Breast epithelium (tissue), 4 donors: ENCODE measurements around the gene ARSJ. TPM values are rescaled to one million over a fixed set of nuclear protein-coding genes. Genes with fewer than 3 reads are reported as not detected.
"Not testable (repeated sequence)": the region's sequence is repeated elsewhere in the genome, so short reads cannot be mapped to it uniquely, and the experiment has no call there.

Experiments
- DNase-seq, 2 donors: peaks; one replicate each; pipeline ENCODE4 v3.0.0-alpha.2; 2019; ENCODE audit warnings: low spot score in 2 of 2
- H3K27ac ChIP-seq, 2 donors: fragments of 200-600 bp; sonication (generic) in 1 of 2; one replicate each; pipeline ENCODE4 v1.5.1; 2016 to 2019; ENCODE audit warnings: mild to moderate bottlenecking in 1 of 2
- H3K27me3 ChIP-seq, 2 donors: fragments of 200-600 bp; sonication (generic) in 1 of 2; one replicate each; pipeline versions ENCODE4 v1.5.1 to v1.6.0; 2017 to 2019; ENCODE audit warnings: control low read depth in 1 of 2, mild to moderate bottlenecking in 1 of 2
- H3K36me3 ChIP-seq: fragments of 200-600 bp; one replicate; pipeline ENCODE4 v1.5.1; 2019
- H3K4me1 ChIP-seq, 2 donors: fragments of 200-600 bp; sonication (generic); one replicate each; pipeline ENCODE4 v1.5.1; 2016 to 2019; ENCODE audit warnings: control low read depth in 1 of 2
- H3K4me3 ChIP-seq, 3 donors: fragments of 200-600 bp; sonication (generic); 1 replicate in 2 of 3; 2 replicates in 1 of 3; pipeline ENCODE4 v1.5.1; 2016 to 2019; ENCODE audit warnings: mild to moderate bottlenecking in 3 of 3, moderate library complexity in 2 of 3
- H3K9me3 ChIP-seq, 2 donors: fragments of 200-600 bp; sonication (generic) in 1 of 2; one replicate each; pipeline ENCODE4 v1.5.1; 2016 to 2019; ENCODE audit warnings: control low read depth in 1 of 2
- POLR2A ChIP-seq: fragments of 450-650 bp; IDR thresholded peaks from one replicate; pipeline ENCODE4 v1.6.1; 2016; ENCODE audit warnings: antibody characterized with exemption, mild to moderate bottlenecking, moderate library complexity
- POLR2AphosphoS5 ChIP-seq, 3 donors: sonication (generic); formaldehyde crosslinking; IDR thresholded peaks; one replicate each; pipeline ENCODE4 v1.6.1; 2017; ENCODE audit warnings: antibody characterized with exemption in 3 of 3
- intact Hi-C: fragments of 100-400 bp; cut with DNase I; formaldehyde crosslinking; loops from one replicate; pipeline ENCODE4 v1.15.1; 2023; ENCODE audit warnings: low total_unique reads
- total RNA-seq, 3 donors: library from RNA; depleted of rRNA; stranded (reverse); fragments of >200 nt; gene quantifications; one replicate each; pipeline ENCODE4 v1.1.0, GENCODE V29; 2016
- TF ChIP-seq, protein P1 (sequence below), 3 donors: fragments of 450-650 bp; IDR thresholded peaks; one replicate each; pipeline ENCODE4 v1.5.1; 2016 to 2017; ENCODE audit warnings: antibody characterized with exemption in 3 of 3, mild to moderate bottlenecking in 3 of 3, moderate library complexity in 3 of 3

Gene ARSJ
- total RNA-seq, 3 donors from 2014 or later, result 1.1 to 10.7 (median 8.8) TPM

- intact Hi-C loops, result no loop called here
- H3K4me3 ChIP-seq, result no peak overlapping the region
- no peak for TF ChIP-seq POLR2A
- TF ChIP-seq, protein P1, sequence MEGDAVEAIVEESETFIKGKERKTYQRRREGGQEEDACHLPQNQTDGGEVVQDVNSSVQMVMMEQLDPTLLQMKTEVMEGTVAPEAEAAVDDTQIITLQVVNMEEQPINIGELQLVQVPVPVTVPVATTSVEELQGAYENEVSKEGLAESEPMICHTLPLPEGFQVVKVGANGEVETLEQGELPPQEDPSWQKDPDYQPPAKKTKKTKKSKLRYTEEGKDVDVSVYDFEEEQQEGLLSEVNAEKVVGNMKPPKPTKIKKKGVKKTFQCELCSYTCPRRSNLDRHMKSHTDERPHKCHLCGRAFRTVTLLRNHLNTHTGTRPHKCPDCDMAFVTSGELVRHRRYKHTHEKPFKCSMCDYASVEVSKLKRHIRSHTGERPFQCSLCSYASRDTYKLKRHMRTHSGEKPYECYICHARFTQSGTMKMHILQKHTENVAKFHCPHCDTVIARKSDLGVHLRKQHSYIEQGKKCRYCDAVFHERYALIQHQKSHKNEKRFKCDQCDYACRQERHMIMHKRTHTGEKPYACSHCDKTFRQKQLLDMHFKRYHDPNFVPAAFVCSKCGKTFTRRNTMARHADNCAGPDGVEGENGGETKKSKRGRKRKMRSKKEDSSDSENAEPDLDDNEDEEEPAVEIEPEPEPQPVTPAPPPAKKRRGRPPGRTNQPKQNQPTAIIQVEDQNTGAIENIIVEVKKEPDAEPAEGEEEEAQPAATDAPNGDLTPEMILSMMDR (IDR thresholded peaks at IDR 0.05), result no peak
- TF ChIP-seq POLR2AphosphoS5 (IDR thresholded peaks at IDR 0.05), result no peak
- H3K27ac ChIP-seq, result no peak overlapping the region
- H3K9me3 ChIP-seq, result no peaks in the 10 kb centered on the region
- H3K4me1 ChIP-seq, result no peaks in the 10 kb centered on the region
- no peaks in the 10 kb centered on the region for H3K36me3 ChIP-seq
- no peaks in the 10 kb centered on the region for H3K27me3 ChIP-seq
- no peak for DNase-seq
Measured at GRCh38 chr4:114021451-114021850, 42.0 kb upstream of the ARSJ start.

GRCh38 chr4:114019969-114020358 is 40.5 kb upstream of the ARSJ start:
- no peak for TF ChIP-seq POLR2AphosphoS5 (IDR thresholded peaks at IDR 0.05)
- no peak for TF ChIP-seq POLR2A
- intact Hi-C loops, result no loop called here

DNA sequence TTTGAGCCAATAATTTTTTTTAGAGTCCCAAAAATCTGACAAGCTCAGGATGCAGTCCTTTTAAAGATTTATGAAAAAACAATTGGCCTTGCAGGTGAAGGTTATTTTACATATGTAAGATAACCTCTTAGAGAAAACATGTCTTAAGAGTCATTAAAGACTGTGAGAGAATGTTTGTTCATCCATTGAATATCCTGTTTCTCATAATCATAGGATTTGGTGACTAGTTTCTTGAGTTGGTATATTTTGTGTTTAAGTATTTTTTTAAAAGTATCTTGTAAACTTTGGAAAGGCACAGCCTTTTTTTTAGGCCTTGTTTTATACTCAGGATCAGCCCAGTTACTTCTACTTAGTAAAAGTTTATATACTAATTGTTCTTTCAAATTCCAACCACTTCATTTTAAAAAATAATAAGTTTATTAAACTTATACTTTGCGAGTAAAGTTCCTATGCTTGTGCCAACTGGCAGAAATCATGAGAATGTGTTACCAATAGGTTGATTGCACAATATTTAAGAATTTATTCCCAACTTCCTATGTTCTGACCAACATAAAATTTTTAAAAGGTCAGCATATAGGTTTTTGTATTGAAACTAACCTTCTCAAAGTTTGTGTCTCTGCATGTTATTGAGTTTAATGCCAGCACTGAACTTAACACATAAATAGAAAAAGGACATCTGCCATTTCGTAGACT is 40.0 kb upstream of the ARSJ start:
- no peaks in the 10 kb centered on the region for H3K27me3 ChIP-seq
- H3K27ac ChIP-seq, result no peak overlapping the region
- intact Hi-C loops, result no loop called here
- H3K4me3 ChIP-seq, result no peak overlapping the region
- H3K36me3 ChIP-seq, result no peaks in the 10 kb centered on the region
- TF ChIP-seq, protein P1 (IDR thresholded peaks at IDR 0.05), result no peak
- no peak for TF ChIP-seq POLR2AphosphoS5 (IDR thresholded peaks at IDR 0.05)
- TF ChIP-seq POLR2A, result no peak
- H3K9me3 ChIP-seq, result no peaks in the 10 kb centered on the region
- no peaks in the 10 kb centered on the region for H3K4me1 ChIP-seq
- no peak for DNase-seq

More at GRCh38 chr4:114019969-114020358, 40.5 kb upstream of the ARSJ start:
- Histone ChIP-seq H3K36me3 (no peaks in the 10 kb centered on the region), H3K4me3 (no peak overlapping the region), H3K27me3 (no peaks in the 10 kb centered on the region), H3K27ac (no peak overlapping the region), H3K4me1 (no peaks in the 10 kb centered on the region), H3K9me3 (no peaks in the 10 kb centered on the region)
- DNase-seq, result no peak

DNA sequence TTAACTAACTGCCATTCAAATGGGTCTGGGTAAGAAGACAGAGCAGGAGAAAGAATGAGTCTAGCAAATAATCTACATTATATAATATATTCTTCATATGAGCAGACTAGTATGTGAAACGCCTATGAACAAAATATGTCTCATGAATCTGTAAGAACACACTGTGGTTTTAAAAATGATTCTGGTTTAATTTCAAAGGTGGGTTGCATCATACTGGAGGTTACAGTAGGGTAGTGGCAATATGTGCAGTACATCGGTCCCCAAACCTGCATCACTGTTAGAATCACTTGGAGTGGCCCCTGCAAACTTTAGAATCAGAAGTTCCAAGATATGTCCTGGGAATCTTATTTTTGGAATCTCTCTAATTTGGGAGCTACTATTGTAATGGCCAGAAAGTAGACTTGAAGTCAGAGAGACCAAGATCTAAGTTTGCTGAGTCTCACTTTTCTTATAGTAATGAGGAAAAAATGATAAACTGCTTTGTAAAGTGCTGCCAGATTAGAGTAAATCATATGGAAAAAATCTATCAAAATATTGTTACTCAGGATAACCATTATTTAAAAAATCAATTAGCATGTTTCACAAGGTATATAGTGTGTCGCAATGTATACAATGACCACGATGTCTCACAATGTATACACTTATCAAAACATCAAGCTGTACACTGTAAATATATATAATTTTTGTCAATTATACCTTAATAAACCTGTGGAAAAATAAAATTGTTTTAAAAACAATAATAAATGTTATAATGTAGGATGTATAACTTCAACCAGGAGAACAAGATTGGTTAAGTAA is 37.9 kb upstream of the ARSJ start:
- Histone ChIP-seq H3K4me1 (no peaks in the 10 kb centered on the region), H3K27me3 (no peaks in the 10 kb centered on the region), H3K4me3 (no peak overlapping the region), H3K27ac (no peak overlapping the region), H3K9me3 (no peaks in the 10 kb centered on the region), H3K36me3 (no peaks in the 10 kb centered on the region)
- intact Hi-C loops, result no loop called here
- no peak for DNase-seq
- TF ChIP-seq, protein P1 (IDR thresholded peaks at IDR 0.05), result no peak
- TF ChIP-seq POLR2AphosphoS5 (IDR thresholded peaks at IDR 0.05) (no peak), POLR2A (no peak)

- intact Hi-C loops, result no loop called here
- H3K27me3 ChIP-seq, result no peaks in the 10 kb centered on the region
- H3K4me1 ChIP-seq, result no peaks in the 10 kb centered on the region
- DNase-seq, result no peak
- H3K4me3 ChIP-seq, result no peak overlapping the region
- H3K27ac ChIP-seq, result no peak overlapping the region
- TF ChIP-seq POLR2AphosphoS5 (IDR thresholded peaks at IDR 0.05), result no peak
- TF ChIP-seq, protein P1 (IDR thresholded peaks at IDR 0.05), result no peak
- TF ChIP-seq POLR2A, result no peak
- H3K9me3 ChIP-seq, result no peaks in the 10 kb centered on the region
- no peaks in the 10 kb centered on the region for H3K36me3 ChIP-seq
Measured at GRCh38 chr4:114015444-114015899, 36.0 kb upstream of the ARSJ start.

GRCh38 chr4:114013201-114013600 is 33.8 kb upstream of the ARSJ start:
- H3K27me3 ChIP-seq, intact Hi-C loops, H3K27ac ChIP-seq, H3K4me3 ChIP-seq, DNase-seq, H3K36me3 ChIP-seq, H3K9me3 ChIP-seq, H3K4me1 ChIP-seq: not testable (repeated sequence)
